Left renal cortex interstitium (tissue), 4 donors: ENCODE results near the gene CD3D. TPM values are rescaled to one million over a fixed set of nuclear protein-coding genes. Genes with fewer than 3 reads are reported as not detected.

ENCODE experiments used
- DNase-seq, 4 donors: peaks; one replicate each; pipeline ENCODE4 v3.0.0-alpha.2; 2013; ENCODE audit warnings: low read depth in 4 of 4, low spot score in 2 of 4, missing footprints in 1 of 4
- polyA plus RNA-seq, 4 donors: library from polyadenylated mRNA; unstranded; fragments of 120-200 nt; gene quantifications; one replicate each; pipeline ENCODE4 v1.2.1, GENCODE V29; 2013; ENCODE audit not compliant: insufficient read length in 4 of 4

The CD3D gene
- polyA plus RNA-seq, 4 donors = 0.22 to 0.38 TPM; not detected in 2

DNA sequence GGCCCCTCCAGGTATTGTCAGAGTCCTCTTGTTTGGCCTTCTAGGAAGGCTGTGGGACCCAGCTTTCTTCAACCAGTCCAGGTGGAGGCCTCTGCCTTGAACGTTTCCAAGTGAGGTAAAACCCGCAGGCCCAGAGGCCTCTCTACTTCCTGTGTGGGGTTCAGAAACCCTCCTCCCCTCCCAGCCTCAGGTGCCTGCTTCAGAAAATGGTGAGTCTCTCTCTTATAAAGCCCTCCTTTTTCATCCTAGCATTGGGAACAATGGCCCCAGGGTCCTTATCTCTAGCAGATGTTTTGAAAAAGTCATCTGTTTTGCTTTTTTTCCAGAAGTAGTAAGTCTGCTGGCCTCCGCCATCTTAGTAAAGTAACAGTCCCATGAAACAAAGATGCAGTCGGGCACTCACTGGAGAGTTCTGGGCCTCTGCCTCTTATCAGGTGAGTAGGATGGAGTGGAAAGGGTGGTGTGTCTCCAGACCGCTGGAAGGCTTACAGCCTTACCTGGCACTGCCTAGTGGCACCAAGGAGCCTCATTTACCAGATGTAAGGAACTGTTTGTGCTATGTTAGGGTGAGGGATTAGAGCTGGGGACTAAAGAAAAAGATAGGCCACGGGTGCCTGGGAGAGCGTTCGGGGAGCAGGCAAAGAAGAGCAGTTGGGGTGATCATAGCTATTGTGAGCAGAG lies 37.8 kb downstream of the CD3D start, which contains the start of gene CD3E:
TSS of gene CD3E (plus strand) at position 163 of the 681 bp plus-strand sequence. CDS start at position 386, 223 bp downstream.
- no peak for DNase-seq

DNA sequence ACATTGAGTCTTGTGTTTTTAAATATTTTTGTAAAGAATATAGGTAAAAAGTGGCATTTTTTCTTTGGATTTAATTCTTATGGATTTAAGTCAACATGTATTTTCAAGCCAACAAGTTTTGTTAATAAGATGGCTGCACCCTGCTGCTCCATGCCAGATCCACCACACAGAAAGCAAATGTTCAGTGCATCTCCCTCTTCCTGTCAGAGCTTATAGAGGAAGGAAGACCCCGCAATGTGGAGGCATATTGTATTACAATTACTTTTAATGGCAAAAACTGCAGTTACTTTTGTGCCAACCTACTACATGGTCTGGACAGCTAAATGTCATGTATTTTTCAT lies 38.3 kb downstream of the CD3D start:
- no peak for DNase-seq

DNA sequence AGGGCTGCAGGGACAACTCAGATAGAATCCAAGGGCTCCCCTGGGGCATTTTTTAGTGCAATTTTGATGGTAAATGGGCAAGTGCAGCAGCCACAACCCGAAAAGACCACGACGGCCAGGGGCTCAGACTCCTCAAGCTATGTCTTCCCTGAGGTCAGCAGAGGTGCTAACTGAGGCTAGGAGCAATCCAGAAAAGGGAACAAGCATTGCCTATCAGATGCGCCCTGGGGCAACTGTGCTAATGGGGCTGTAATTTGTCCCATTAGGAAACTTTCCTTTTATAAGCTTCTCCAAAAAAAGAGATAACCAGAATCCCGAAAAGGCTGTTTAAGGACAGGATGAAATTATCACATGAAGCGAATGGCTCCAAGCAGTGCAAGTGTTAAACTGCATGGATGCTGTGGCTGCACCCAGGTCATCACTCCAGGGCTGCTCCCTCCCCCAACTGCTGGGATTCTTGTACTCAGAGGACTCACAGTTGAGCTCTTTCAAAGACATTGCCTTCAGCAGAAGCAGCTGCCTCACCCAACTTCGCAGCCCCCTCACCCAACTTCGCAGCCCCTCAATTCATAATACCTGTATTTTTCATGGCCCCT lies 40.8 kb downstream of the CD3D start:
- DNase-seq = no peak

DNA sequence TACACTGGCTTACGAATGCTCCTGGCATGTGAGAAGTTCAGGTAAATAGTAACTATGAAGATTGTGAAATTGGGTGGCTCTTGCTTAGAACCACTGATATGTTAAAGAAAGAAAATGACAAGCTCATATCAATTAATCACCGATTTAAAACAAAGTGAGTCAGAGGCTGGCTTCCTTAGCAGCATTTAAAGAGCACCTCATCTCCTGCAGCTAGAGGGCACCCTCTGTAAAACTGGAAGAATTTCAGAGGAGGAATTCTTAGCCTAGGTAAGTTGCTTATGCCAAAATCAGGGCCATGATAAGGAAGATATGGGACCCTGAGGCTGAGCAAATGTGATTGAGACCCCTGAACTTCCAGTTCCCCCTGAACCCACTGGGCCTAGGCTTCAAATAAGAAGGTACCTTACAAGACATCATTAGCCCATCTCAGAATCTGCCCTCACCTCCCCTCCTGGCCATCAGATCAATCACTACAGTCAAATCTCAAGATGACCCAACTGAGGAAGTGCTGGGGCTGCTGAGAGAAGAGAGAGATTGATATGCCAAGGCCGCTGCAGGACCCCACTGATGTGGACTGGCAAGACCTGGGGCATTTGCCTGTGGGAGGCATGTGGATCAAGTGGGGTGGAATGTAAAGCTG lies 46.6 kb downstream of the CD3D start:
- no peak for DNase-seq

DNA sequence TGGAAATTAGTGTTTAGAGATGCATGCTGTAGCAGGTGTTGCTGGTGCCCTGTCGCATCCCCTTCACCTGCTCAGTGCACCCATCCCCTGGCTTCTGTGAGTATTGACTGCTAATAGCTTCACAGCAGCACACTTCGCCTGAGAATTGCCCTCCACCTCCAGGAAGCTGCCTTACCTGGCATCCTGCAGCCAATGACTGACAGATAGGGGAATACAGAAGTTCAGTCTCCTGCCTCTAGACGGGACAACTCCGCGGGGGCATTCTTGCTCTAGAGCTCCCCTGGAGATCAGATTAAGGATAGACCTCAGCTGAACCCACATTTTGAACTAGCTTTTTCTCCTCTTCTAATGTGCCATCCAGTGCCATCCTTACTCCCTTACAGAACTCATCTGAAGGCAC lies 47.3 kb downstream of the CD3D start:
- no peak for DNase-seq

DNA sequence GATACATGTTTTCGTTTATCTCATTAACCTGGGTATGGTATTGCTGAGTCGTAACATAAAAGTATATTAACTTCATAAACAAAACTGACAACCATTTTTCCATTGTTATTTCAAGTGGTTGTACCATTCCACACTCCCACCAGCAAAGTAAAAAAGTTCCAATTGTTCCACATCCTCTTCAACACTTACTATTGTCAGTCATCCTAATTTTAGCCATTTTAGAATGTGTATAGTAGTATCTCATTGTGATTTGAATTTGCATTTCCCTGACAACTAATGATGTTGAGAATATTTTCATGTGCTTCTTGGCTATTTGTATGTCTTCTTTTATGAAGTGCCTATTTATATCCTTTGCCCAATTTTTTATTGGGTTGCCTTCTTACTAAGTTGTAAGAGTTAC lies 48.5 kb downstream of the CD3D start:
- DNase-seq = no peak

DNA sequence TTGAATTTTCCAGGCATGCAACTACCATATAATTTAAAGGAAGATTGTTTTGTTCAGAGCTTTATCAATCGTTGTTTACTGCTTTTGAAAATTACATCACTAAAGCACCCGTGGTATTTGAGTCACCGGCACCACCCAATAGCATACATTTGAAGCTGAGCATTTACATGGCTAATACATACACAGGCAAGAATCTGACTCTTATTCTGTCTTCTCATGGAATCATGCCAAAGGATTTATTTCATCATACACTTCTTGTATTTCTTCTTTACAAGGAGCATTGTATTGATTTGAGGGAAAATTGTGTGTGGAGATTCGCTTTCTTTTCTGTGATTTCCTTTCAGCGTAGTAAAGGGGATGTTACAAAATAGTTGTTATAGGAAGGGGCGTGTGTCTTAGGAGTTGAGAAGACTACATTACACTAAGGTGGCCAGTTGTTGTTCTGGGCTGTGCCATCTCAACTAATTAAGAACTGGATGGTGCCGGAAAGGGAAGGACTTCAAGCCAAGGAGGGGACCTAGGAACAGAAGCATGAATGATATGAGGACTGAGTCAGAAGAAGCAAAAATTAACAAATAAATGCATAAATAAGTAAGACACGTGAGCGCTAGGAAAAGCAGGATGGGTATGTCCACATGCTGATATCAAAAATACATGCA lies 50.9 kb downstream of the CD3D start:
- DNase-seq = no peak

DNA sequence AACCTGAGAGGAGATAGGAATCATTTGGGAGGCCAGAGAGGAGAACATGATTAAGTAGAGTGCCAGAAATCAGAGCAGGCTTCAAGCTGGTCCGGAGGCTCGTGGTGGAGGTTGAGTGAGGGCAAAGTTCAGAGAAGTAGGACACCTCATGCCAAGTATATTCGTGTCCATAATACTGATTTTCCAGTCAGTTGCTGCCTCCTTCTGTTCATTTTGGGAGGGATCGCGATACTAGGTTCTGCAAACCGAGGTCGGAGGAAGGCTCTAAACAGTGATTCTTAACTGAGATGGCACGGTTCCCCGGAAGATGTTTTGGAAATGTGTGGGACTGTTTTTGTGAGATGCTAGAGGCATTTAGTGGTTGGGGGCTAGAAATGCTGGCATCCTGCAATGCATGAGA lies 51.6 kb downstream of the CD3D start:
- DNase-seq = no peak

DNA sequence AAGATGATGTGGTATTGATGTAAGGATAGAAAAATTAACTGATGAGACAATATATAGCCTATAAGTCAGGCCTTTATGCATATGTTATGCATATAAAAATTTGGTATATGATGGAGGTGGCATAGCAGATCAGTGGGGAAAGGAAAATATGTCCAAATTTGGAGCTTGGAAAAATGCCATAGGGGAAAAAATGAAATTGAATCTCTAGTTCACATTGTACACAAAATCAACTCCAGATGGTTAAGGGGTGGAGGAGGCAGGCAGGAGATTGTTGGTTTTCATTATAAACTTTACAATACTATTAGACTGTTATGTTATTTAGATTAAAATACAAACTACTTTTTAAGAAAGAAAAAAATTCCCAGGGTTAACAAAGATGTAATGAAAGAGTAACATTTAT lies 53.1 kb downstream of the CD3D start:
- no peak for DNase-seq

Other genes starting within 250 kb of the CD3D start
- 1 to 10 TPM; 1.0 to 1.9 (median 1.5) TPM for gene SCN4B, start 189.9 kb downstream of the CD3D start, polyA plus RNA-seq
- gene SCN2B, start 166.1 kb downstream of the CD3D start, polyA plus RNA-seq = 1 to 10 TPM; 3.9 to 5.7 (median 4.7) TPM
- gene JAML, start 117.7 kb downstream of the CD3D start, polyA plus RNA-seq = 1 to 10 TPM; 2.2 to 3.2 (median 2.7) TPM
- 1 to 10 TPM; 4.2 to 6.9 (median 5.2) TPM for gene MPZL3, start 90.3 kb downstream of the CD3D start, polyA plus RNA-seq
- 10 to 100 TPM; 18.4 to 28.5 (median 21.8) TPM for gene MPZL2, start 78.4 kb downstream of the CD3D start, polyA plus RNA-seq
- gene CD3E, start 38.0 kb downstream of the CD3D start, polyA plus RNA-seq = under 1 TPM; 0.28 to 0.51 (median 0.38) TPM
- gene CD3G, start 1.6 kb upstream of the CD3D start, polyA plus RNA-seq = under 1 TPM; 0.18 to 0.24 (median 0.21) TPM
- 10 to 100 TPM; 30.2 to 50.1 (median 39.8) TPM for gene UBE4A, start 16.9 kb upstream of the CD3D start, polyA plus RNA-seq
- gene ATP5MG, start 58.9 kb upstream of the CD3D start, polyA plus RNA-seq = 100 to 1,000 TPM; 381 to 539 (median 454) TPM
- gene KMT2A, start 93.8 kb upstream of the CD3D start, polyA plus RNA-seq = 10 to 100 TPM; 31.8 to 54.5 (median 44.2) TPM
- gene TTC36, start 184.8 kb upstream of the CD3D start, polyA plus RNA-seq = 1 to 10 TPM; 1.2 to 3.2 (median 1.8) TPM
- gene TMEM25, start 188.5 kb upstream of the CD3D start, polyA plus RNA-seq = 10 to 100 TPM; 24.5 to 34.1 (median 30.4) TPM
- 10 to 100 TPM; 41.7 to 48.0 (median 45.8) TPM for gene IFT46, start 223.2 kb upstream of the CD3D start, polyA plus RNA-seq
- 100 to 1,000 TPM; 154 to 193 (median 169) TPM for gene ARCN1, start 229.7 kb upstream of the CD3D start, polyA plus RNA-seq